Measurements from ENCODE around the gene LRRC8D.
A peak's percentile ranks its signal among the peaks of the same experiment; 100 is the strongest.

Gene LRRC8D

DNA sequence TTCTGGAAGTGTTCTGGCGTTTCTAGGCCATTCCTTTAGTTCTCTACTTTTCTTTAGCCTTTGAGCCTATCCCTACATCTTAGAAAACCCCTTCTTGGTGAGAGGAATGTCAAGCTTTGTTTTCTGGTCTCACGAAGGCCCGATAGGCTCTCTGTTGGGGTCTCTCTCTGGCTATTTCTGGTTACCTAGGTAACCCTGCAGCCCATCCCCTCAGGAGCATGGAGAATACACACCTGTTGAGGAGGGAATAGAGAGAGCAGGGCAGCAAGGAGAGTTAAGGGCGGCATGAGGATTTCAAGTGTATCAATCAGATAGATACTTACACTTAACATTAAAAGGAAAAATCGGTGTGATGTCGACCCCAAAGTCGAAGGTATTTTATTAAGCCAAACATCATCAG lies 45.7 kb downstream of the LRRC8D start:
- DNase-seq (ENCODE audit: low spot score): no peak

DNA sequence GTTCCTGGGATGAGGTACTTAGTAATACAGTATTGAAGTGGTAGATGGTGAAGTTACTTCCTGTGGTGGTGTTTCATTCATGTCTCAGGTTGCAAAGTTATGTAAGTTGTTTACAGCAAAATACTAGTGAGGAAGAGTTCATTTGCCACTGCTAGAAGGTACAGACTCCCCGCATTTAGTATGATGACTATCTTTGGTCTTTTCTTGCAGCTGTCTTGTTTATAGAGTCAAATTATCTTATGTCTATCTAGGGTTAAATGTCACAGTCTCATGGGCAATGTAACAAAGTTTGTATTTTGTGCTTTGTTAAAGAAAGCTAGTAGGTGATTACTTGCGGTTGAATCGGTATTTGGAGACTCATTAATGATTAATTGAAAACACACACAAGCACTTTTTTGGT lies 50.2 kb downstream of the LRRC8D start:
- DNase-seq (ENCODE audit: low spot score): no peak

DNA sequence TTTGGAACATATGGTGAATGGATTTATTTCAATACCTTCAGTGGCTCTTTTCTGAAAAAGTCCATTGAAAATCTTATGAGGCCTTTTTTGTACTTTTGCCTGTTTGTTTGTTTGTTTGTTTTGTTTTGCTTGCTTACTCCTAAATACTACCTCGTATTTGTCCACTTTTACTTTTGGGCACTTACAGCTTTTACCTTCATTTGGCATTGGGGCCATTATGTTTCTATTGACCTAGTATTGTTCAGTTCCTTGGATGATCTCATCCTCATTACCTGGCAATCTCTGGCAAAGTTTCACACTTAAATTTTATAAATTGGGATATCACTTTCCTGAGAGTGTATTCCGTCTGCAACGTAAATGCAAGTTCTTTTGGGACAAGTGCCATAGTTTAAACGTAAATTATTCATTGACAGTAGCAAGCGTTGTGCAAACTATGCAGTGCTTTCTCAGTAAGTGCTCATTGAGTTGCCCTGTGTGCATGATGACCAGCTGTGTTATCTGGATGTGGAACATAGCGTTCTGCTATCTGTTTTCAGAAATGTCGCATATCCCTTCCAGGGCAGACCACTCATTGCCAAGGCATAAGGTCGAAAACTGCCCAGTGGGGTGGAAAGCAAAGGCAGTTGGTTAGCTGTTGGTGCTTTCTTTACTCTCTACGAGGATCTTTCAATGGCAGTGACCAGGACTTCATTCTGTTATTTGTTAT lies 51.1 kb downstream of the LRRC8D start:
- DNase-seq (ENCODE audit: low spot score): no peak

DNA sequence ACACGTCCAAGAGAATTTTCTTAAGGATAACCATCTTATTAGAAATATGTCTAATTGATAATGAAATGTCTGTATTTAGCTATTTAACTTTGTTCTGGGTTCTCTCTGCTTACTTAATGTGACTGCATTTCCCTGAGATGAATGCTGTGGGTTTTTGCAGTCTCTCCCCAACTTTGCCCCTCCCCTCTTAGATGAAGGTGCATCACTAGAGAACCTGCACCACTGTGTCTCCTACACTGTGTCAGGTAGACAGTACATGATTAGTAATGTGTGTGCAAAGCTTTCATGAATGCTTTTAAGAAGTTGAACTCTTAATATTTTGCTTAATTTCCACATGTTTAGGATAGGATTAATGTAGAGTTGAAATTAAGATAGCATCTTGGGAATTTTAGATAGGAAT lies 51.7 kb downstream of the LRRC8D start:
- no peak for DNase-seq (ENCODE audit: low spot score)

DNA sequence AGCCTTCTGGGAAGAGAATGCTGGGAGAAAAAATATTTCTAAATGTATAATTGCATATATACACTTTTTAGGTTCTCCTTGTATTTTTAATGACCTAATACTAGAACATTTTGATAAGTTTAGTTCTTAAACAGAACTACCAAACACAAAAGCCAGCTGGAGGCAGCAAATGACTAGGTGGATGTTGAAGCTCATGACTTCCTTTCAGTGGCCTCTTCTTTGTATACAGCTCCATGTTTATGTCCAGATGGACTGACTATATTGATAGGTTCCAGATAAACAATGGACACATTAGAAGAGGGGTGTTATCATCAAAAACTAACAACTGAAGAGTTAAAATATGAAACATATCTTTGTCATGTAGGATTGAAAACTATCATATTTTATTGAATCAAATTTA lies 52.5 kb downstream of the LRRC8D start:
- no peak for DNase-seq (ENCODE audit: low spot score)

DNA sequence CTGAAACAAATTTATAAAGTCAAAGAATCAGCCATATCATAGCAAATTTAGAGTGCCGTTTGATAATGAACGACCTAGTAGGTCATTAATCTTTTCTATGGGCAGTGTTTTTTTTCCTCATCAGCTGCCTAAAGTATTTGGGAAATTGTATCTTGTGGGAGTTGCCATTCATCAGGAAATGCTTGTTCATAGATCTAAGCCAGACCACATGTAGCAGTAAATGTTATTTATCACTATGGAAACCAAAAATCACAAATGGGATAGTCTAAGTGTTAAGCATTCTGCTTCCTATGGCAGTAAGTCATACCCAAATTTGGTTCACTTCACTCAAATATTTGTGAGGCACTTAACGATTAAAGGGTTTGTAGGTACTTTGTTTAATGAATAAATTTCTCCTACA lies 52.9 kb downstream of the LRRC8D start:
- peak; percentile 18 for DNase-seq (ENCODE audit: low spot score)

DNA sequence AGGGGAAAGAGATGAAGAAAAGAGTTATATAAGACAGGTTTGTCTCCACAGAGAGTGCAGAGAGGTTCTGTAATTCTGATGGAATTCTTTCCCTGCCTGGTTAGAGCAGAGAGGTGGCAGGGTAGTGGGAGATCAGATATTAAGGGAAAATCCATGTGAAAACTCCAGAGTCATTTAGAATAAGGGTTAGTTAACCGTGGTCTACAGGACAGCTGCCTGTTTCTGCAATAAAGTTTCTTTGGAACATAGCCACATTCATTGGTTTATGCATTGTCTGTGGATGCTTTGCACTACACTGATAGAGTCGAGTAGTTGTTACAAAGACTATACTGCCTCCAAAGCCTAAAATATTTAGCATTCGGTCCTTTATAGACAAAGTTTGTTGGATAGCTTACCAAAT lies 55.6 kb downstream of the LRRC8D start:
- no peak for DNase-seq (ENCODE audit: low spot score)

DNA sequence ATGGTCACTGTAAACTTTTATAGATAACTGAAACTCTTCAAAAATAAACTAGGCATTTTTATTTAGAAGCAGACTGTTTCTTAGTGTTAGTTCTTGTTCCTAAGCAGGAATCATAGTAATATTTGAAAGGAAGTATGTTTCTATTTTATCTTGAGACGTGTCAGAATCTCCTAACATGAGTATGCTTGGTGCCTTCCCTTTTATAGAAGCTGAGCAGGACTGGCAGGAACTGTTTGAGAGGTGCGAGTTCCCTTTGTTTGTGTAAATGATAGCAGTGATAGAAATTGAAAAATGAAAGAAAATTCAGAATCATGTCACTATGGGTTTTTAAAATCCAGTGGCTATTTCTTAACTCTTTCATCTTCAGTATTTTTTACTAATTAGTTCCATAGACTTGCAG lies 56.9 kb downstream of the LRRC8D start:
- no peak for DNase-seq (ENCODE audit: low spot score)

DNA sequence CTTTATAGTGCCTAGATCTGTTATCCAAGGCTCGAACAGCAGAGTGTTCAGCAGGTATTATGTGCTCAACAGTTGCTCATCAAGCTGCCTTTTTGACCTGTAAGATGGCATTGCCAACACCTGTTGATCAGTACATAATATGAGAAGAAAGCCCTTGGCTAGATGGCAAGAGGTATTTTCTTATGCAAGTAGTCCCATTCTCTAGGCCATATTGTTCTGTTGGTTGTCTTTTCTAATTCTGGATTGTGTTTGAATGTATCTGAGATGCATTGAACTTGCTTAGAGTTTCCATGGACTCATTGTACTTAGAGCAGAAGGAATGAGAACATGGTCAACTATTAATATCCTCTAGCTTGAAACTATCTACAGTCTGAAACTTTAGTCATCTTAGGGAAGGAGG lies 57.4 kb downstream of the LRRC8D start:
- no peak for DNase-seq (ENCODE audit: low spot score)

DNA sequence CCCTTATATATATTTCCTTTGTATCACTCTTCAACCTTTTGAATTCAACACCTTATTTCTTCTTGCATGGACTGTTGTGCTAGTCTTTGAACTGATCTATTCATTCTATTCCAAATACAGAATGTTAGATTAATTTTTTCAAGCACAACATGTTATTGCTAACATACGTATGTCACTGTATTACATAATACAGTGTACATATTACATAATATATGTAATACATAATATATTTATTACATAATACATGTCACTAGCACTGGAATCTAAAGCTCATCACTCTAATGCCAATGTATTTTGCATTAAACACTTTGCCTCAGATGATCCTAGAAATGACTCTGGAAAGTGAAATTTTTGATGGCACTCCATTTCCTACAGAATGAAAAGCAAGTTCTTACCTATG lies 59.8 kb downstream of the LRRC8D start:
- DNase-seq (ENCODE audit: low spot score): no peak

DNA sequence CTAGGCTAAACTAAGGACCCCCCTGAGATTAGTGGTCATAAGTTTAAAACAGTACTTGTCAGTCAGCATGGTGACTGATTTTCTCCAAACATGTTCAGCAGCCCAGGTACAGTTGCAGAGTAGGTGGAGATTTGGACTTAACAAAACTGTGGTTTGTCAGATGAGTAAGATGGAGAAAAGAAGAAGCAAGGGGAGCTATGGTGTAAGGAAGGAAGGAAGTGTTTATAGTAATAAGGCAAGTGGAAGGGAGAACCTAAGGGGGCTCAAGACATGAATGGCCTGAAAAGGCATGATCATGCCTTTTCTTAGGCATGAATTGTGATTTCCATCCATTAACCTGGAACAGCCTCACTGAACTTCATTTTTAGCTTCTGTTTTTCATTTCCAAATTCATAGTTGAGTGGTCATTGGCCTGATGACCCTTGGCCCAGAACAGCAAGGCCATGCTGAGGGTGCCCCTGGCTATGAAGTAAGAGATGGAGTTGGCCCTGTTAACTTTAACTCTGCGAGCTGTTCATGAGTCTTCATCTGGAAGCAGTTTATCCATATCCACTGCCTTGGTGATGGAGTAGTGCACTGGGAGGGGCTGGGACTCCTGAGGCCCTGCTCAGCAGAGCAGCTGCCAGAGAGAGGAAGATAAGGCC lies 60.7 kb downstream of the LRRC8D start:
- DNase-seq (ENCODE audit: low spot score): no peak

DNA sequence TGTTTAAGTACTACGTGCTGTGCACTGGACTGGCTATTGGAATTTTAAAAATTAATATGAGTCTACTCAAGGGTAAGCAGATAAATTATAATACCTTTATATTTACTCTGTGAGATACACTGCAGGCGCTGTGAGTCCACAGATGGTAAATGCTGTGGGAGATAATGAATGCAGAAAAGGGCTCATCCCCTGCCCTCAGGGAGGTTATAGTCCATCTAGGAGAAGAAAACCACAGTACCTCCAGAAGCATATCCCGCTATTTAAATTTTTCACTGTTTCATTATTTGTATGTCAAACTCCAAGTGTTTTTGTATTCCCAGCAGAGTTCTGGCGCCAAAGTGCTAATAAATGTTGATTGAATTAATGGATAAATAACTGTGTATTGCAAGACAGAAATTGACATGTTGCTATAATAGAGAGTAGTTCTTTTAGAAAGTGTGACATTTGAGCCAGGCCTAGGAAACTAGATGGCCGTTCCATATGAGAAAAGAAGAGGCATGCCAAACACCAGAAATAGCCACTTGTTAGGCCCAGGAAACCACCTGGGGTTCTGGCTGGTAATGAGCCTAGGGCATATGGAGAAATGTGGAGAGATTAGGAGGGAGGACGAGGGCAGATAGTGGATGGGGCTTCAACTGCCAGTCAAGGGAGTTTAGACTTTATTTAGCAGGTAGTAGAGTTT lies 61.7 kb downstream of the LRRC8D start:
- no peak for DNase-seq (ENCODE audit: low spot score)

DNA sequence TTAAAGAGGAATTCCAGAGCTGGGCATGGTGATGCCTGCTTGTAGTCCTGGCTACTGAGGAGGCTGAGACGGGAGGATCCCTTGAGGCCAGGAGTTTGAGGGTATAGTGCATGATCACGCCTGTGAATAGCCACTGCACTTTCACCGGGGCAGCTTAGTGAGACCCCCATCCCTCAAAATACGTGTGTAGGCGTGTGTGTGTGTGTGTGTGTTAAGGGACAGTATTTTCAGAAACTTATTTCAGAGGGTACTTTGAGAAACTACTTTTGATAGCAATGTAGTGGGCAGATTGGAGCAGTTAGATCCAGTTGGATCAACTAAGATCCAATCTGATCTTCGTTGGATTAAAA lies 62.2 kb downstream of the LRRC8D start:
- no peak for DNase-seq (ENCODE audit: low spot score)

DNA sequence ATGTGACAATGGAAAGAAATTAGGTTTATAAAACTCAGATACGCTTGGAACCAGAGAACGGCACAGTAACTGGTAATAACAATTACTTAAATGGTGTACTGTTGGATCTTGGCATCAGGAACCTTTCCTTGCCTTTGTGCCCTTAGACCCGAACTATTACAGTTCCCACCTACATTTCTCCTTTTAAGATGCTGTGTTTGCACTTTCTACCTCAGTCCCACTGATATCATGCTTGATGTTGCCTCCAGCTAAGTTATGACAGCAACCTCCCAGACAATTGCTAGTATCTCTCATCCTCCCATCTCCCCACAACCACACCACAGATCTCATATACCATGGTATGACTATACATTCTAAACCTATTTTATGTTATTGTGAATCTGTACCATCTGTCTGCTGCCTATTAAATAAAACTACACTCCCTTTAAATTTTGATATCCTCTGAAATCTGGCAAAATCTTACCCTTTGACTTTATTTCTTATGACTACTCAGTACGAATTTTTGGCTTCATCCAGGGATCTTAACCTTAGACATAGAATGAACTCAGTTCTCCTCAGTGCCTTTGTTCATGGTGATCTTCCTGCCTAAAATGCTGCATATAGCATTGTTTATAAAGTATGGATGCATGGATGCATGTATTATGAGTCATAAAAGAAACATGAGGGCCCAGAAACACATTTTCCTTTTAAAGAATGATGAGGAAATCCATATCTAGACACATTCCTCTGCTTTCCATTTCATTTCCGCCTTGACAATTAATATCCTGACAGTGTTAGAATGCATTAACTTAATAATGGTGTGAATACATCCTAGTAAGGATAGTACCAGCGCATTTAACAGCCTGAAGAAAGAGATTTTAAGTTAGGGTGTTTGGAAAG lies 64.1 kb downstream of the LRRC8D start:
- no peak for DNase-seq (ENCODE audit: low spot score)

DNA sequence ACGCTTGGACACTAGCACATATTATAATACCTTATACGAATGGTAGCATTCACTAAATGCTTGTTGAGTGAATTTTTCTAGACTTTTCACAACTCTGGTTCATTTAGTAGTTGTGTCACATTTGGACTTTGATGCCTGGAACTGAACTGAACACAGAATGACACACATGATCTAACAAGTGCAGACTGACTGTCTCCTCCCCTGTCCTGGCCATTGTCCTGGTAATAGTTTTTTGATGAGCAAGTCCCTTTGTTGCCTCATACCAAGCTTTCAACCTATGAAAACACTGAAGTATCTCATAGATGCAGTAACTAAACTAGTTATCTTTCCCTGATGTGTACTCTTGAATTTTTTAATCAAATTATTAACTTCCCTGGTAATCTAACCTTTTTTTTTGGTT lies 66.4 kb downstream of the LRRC8D start:
- no peak for DNase-seq (ENCODE audit: low spot score)

DNA sequence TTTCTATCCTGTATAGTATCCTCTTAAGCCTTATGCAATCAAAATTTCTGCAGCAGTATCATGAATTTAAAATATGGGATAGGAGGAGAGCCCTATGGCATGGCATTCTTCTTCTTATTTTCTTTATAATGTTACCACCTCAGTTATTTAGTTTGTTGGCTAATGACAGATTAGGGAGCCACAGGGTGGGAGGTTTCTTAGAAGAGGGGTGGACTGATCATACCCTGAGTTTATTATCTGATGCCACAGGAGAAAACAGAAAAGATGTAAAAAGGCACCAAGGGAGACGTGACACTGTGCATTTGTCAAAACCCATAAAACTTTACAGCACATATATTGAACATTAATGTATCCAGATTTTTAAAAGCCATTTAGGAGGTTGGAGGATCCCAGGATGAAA lies 66.9 kb downstream of the LRRC8D start:
- DNase-seq (ENCODE audit: low spot score): no peak

DNA sequence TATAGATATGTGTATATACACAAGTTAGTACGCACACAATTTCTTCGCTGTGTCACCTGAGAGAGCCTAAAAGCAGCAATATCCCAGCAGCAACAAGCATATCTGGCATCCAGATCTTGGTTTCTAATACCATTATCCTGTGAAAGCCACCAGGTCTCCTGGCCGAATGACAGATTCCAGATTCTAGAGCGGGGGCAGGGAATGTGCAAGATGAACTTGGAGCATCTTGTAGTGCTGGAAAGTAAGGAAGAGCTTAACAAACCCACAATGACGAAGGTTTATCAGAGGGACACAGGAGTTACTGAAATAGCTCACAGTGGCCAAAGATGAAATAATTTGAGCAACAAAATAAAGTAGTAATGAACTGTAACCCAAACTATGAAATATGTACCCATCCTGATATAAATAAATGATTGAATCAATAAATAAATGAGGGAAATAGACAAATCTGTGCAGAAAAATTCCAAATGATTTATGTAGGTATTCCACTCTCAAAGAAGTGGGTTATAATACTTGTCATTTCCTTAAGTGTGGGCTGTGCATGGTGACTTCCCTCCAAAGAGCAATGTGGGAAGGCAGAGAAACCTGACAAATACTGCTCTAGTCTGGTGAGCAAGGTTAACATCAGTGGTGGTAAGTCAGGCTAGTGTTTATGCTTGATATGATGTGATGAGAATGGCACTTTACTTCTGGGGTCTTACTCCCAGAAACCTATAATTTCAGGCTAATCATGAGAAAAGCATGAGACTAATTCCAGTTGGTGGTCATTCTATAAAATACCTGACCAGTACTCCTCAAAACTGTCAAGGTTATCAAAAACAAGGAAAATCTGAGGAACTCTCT lies 67.9 kb downstream of the LRRC8D start:
- DNase-seq (ENCODE audit: low spot score): peak; percentile 90

DNA sequence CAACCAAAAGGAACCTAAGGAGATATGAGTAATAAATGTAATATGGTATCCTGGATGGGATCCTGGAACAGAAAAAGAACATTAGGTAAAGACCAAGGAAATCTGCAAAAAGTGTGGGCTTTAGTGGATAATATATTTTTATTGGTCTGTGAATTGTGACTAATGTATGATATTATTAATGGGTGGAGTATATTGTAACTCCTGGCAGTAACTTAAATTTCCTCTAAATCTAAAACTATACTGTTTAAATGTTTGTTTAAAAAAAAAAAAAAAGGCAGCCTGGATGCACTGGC lies 68.4 kb downstream of the LRRC8D start:
- no peak for DNase-seq (ENCODE audit: low spot score)

DNA sequence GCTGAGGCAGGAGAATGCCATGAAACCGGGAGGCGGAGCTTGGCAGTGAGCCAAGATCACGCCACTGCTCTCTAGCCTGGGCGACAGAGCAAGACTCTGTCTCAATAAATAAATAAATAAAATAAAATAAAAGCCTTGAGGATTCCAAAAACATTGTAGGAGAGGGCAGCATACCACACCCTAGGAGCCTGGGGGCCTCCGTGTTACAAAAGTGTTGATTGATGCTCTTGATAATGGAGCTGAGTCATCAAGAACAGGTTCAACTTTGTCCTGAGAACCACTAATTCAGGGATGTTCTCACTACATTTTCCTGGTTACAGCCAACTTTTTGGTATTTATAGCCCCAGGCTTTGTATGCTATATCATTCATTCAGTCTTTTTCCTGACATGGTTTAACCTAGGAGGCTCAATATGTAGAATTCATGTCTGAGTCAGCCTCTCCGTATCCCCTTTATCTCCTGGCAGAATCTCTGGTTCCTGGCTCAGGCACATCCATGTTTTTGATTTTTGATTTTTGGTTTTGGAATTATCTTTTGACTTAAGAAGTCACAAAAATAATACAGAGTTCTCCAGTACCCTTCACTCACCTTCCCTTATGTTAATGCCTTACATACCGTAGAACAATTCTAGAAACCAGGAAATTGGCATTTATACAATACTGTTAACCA lies 69.4 kb downstream of the LRRC8D start:
- no peak for DNase-seq (ENCODE audit: low spot score)

DNA sequence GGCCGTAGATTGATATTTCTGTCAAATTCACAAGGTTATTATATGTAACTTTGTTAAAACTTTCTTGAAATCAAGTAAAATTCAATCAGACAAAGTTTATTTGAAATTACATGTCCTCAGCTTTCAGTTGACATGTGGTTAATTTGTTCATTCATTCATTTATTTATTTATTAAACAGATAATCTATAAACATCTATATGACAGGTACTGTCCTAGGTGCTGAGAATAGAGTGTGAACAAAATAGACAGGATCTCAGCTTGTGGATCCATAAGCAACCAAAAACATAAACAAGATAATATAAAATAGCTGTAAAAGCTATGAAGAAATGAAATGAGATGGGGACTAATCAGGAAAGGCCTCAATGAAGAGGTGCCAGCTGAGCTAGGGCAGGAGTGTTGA lies 72.0 kb downstream of the LRRC8D start:
- no peak for DNase-seq (ENCODE audit: low spot score)

All from SK-N-DZ (cell line).